ENCODE data around the gene E2F6. TPM values are rescaled to one million over a fixed set of nuclear protein-coding genes. Genes with fewer than 3 reads are reported as not detected.
A peak's percentile ranks its signal among the peaks of the same experiment; 100 is the strongest.

The E2F6 gene
- total and polyA plus RNA-seq, 2 of the 8 experiments (the other 6 are each of a cell fraction or from before 2014, with no cell fraction given), result 8.3 to 14.9 TPM

GRCh38 chr2:11417946-11418585, 47.9 kb downstream of the E2F6 start:
- DNase-seq (ENCODE audit: low read depth in 1 of 2, low spot score in 2 of 2) (no peak), FAIRE-seq (no peak)
- Histone ChIP-seq H3K18ac (ENCODE audit: extremely low read depth, low read length) (no peak overlapping the region), H4K5ac (ENCODE audit: insufficient read length, low read depth, low read length) (no peak overlapping the region), H2BK20ac (ENCODE audit: low read length) (no peak overlapping the region), H3K27ac (ENCODE audit: low read depth, low read length) (no peak overlapping the region), H3K23ac (ENCODE audit: insufficient read length) (no peak overlapping the region), H2BK5ac (ENCODE audit: low read depth, low read length) (no peak overlapping the region), H3K27me3 (replicated peaks in 1 of 4; ENCODE audit: control insufficient read depth in 3 of 4, extremely low read depth in 1 of 4, insufficient read depth in 3 of 4, low read length in 3 of 4) (no peaks in the 10 kb centered on the region; a peak in 2 of 7 replicates), H3K9me3 (ENCODE audit: insufficient read depth in 2 of 2, low read depth in 1 of 2, low read length in 1 of 2) (peaks cover 15 to 21% of the 10 kb centered on the region in 2 experiments), H3K79me2 (ENCODE audit: control insufficient read depth in 1 of 2, insufficient read depth in 2 of 2, low read length in 2 of 2) (no peaks in the 10 kb centered on the region), H3K4me3 (ENCODE audit: extremely low read depth in 1 of 4, insufficient read depth in 2 of 4, low read depth in 3 of 4, low read length in 4 of 4) (no peak overlapping the region), H3K23me2 (ENCODE audit: low read depth, low read length) (no peaks in the 10 kb centered on the region), H2BK15ac (ENCODE audit: low read length) (no peak overlapping the region), H3K9ac (replicated peaks in 1 of 4; ENCODE audit: extremely low read depth in 1 of 4, low read depth in 3 of 4, low read length in 3 of 4) (no peak overlapping the region), H3K4me1 (replicated peaks in 1 of 4; ENCODE audit: control insufficient read depth in 3 of 4, insufficient read depth in 4 of 4, low read length in 3 of 4) (no peaks in the 10 kb centered on the region), H4K20me1 (replicated peaks in 1 of 2; ENCODE audit: control insufficient read depth in 1 of 2, insufficient read depth in 2 of 2, low read length in 2 of 2) (no peaks in the 10 kb centered on the region), H2BK120ac (replicated peaks; ENCODE audit: low read depth, low read length) (no peak overlapping the region), H3K14ac (ENCODE audit: insufficient read length) (no peak overlapping the region), H4K8ac (ENCODE audit: extremely low read depth, insufficient read depth, low read length) (no peak overlapping the region), H4K91ac (replicated peaks; ENCODE audit: insufficient read length, low read length) (no peak overlapping the region), H3K79me1 (ENCODE audit: low read depth, low read length) (no peaks in the 10 kb centered on the region), H2BK12ac (ENCODE audit: low read depth, low read length) (no peak overlapping the region), H3K36me3 (ENCODE audit: control insufficient read depth in 2 of 4, insufficient read depth in 4 of 4, low read length in 3 of 4) (no peaks in the 10 kb centered on the region), H2AK5ac (ENCODE audit: low read depth, low read length) (no peak overlapping the region), H3K4me2 (ENCODE audit: insufficient read depth in 1 of 2, low read depth in 2 of 2, low read length in 2 of 2) (no peak overlapping the region), H3K4ac (replicated peaks; ENCODE audit: insufficient read length, low read depth, low read length) (no peak overlapping the region), H2AFZ (ENCODE audit: low read length) (no peak overlapping the region), H3K56ac (replicated peaks; ENCODE audit: insufficient read length, low read depth, low read length) (no peak overlapping the region)
- ChIA-PET POLR2A (ENCODE audit: partially characterized antibody) (interaction anchor here (1.5 kb wide), 1 partner anchor 73 kb away, joined by 3 read pairs; no protein-coding TSS in a partner anchor), CTCF (ENCODE audit: partially characterized antibody) (interaction anchor here (0.6 to 4.4 kb wide), 33 partner anchors 10 to 585 kb away, joined by 3 to 40 read pairs (median 4); a partner anchor contains a TSS)
- 64% methylated on average over 8 of the region's 8 CpGs; no CpG with 5 or more reads in 1 of the 2 experiments for WGBS, 2 experiments (ENCODE audit: extremely low coverage in 1 of 2, insufficient coverage in 1 of 2, insufficient read length in 1 of 2, insufficient replicate concordance in 2 of 2, low coverage in 1 of 2, low lambda C conversion rate in 2 of 2, missing lambda C conversion rate in 1 of 2)
- TF ChIP-seq BRCA1 (IDR thresholded peaks at IDR 0.05; ENCODE audit: low read depth, low read length) (no peak), GABPA (IDR thresholded peaks at IDR 0.05; ENCODE audit: borderline replicate concordance, insufficient read depth, low read length) (no peak), SIRT6 (IDR thresholded peaks at IDR 0.05; ENCODE audit: low read length) (no peak), KDM5A (IDR thresholded peaks at IDR 0.05; ENCODE audit: low read length) (no peak), SRF (IDR thresholded peaks at IDR 0.05; ENCODE audit: low read depth, low read length) (no peak), FOSL1 (IDR thresholded peaks at IDR 0.05; ENCODE audit: insufficient read depth, low read depth, low read length) (no peak), KDM1A (IDR thresholded peaks at IDR 0.05; ENCODE audit: borderline replicate concordance, low read length) (peak; percentile 76; the same call in 1 of the 2 replicates), RAD21 (IDR thresholded peaks at IDR 0.05 in 1 of 2, conservative IDR thresholded peaks at IDR 0.05 in 1 of 2; ENCODE audit: low read depth in 2 of 2, low read length in 2 of 2) (peak; percentile 50 to 61)
- TF ChIP-seq, protein P1, sequence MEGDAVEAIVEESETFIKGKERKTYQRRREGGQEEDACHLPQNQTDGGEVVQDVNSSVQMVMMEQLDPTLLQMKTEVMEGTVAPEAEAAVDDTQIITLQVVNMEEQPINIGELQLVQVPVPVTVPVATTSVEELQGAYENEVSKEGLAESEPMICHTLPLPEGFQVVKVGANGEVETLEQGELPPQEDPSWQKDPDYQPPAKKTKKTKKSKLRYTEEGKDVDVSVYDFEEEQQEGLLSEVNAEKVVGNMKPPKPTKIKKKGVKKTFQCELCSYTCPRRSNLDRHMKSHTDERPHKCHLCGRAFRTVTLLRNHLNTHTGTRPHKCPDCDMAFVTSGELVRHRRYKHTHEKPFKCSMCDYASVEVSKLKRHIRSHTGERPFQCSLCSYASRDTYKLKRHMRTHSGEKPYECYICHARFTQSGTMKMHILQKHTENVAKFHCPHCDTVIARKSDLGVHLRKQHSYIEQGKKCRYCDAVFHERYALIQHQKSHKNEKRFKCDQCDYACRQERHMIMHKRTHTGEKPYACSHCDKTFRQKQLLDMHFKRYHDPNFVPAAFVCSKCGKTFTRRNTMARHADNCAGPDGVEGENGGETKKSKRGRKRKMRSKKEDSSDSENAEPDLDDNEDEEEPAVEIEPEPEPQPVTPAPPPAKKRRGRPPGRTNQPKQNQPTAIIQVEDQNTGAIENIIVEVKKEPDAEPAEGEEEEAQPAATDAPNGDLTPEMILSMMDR (IDR thresholded peaks at IDR 0.05; ENCODE audit: control extremely low read depth in 1 of 3, insufficient read depth in 1 of 3, low read depth in 1 of 3, low read length in 3 of 3), result peak; percentile 18 to 71 (median 53)

All from H1 (cell line).